HG03139 (cell line): Measurements from ENCODE around the gene TRIM2.

Source experiments
- ATAC-seq: cut with Tn5 transposase; IDR thresholded peaks from one replicate; pipeline ENCODE4 v1.9.1; 2021; ENCODE audit not compliant: unreplicated experiment

TRIM2 gene

GRCh38 chr4:153324046-153324445, 119.8 kb downstream of the TRIM2 start:
- ATAC-seq = no peak

GRCh38 chr4:153325558-153325957, 121.3 kb downstream of the TRIM2 start:
- no peak for ATAC-seq

GRCh38 chr4:153326513-153326912, 122.3 kb downstream of the TRIM2 start:
- no peak for ATAC-seq

GRCh38 chr4:153327247-153327646, 123.0 kb downstream of the TRIM2 start:
- no peak for ATAC-seq

GRCh38 chr4:153332936-153333335, 128.7 kb downstream of the TRIM2 start:
- no peak for ATAC-seq

DNA sequence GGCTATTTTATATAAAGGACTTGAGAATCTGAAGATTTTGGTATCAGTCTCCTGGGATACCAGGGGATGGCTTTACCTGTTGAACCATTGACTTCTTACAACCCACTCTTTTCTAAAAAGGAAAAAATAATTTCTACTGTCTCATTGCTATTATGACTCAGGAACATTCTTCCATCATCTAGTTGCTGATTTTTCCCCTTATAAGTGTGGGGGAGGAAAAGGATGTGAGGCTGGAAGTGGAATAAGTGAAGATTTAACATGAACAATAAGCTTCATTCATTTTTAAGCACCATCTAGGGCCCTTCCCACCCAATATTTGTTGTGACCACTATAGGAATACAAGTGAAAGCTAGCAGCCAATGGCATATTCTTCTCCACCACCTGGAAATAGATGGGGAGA, 129.6 kb downstream of the TRIM2 start:
- ATAC-seq = no peak

DNA sequence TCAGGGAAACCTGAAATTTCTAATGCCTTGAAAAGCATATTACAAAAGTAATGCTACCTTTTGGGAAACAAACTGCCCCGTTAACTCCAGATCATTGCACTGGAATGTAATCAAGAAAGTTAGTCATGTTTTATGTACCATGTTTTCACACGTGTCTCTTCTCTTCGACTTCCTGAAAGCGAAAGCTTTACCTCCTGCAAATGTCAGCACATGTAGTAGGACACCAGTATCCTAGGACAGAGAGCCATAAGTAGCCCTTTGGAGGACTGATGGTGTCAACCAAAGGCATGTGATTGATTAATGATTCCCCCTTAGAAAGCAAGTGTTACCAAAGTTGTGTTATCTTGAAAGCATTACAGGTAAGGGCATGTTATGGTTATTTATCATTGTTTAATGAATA, 131.4 kb downstream of the TRIM2 start:
- no peak for ATAC-seq

- ATAC-seq = no peak
These were observed 133.4 kb downstream of the TRIM2 start for GRCh38 chr4:153337686-153338085.

DNA sequence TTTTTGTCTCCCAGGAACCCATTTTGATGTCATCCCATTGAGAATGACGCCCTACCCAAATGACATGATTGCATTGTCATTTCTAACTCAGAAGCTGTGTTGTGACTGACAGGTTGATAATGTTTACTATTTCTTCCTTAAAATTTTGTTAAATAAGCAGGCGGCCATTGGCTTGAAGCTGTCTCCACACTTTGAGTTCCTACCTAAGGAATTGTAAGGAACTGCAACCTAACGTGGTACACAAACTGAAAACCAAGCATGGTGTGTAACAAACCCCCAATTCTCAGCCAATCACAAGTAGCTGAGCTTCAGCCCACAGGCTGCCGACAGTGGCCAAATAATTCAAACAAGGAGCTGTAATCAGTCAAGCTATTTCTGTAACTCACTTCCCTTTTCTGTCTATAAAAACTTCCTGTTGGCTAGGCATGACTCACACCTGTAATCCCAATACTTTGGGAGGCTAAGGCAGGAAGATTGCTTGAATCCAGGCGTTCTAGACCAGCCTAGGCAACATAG, 137.4 kb downstream of the TRIM2 start:
- ATAC-seq = no peak

- ATAC-seq = no peak
These were observed 138.7 kb downstream of the TRIM2 start for GRCh38 chr4:153342751-153343552.

GRCh38 chr4:153344131-153345011, 140.1 kb downstream of the TRIM2 start, which contains the start of gene MND1:
TSS of gene MND1 (plus strand) at chr4:153344688. CDS start at chr4:153344738, 50 bp downstream.
- ATAC-seq = peak; percentile 61

GRCh38 chr4:153345012-153345981, 141.1 kb downstream of the TRIM2 start:
- peak; percentile 25 for ATAC-seq

- no peak for ATAC-seq
These were observed 141.8 kb downstream of the TRIM2 start for GRCh38 chr4:153346031-153346430.

DNA sequence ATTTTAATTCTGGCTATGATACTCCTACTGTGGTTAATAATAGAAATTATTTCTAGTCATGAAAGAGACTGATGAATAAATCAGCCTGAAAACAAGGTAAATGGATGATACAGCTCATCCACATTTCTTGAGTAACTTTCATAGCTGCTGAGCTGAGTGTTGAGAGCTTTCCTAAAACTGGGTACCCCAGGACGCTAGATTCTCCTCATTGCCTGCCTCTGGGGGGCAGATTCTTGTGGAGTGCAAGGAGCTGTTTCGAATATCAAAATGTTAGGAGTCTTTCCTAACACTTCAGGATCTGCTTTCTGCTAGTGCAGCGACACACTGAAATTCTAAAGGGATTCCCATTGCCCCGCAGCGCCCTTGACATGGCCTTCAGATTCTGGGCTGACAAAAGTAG, 142.3 kb downstream of the TRIM2 start:
- ATAC-seq = no peak

- ATAC-seq = no peak
These were observed 142.9 kb downstream of the TRIM2 start for GRCh38 chr4:153347117-153347516.

GRCh38 chr4:153348006-153348405, 143.8 kb downstream of the TRIM2 start:
- ATAC-seq = no peak

DNA sequence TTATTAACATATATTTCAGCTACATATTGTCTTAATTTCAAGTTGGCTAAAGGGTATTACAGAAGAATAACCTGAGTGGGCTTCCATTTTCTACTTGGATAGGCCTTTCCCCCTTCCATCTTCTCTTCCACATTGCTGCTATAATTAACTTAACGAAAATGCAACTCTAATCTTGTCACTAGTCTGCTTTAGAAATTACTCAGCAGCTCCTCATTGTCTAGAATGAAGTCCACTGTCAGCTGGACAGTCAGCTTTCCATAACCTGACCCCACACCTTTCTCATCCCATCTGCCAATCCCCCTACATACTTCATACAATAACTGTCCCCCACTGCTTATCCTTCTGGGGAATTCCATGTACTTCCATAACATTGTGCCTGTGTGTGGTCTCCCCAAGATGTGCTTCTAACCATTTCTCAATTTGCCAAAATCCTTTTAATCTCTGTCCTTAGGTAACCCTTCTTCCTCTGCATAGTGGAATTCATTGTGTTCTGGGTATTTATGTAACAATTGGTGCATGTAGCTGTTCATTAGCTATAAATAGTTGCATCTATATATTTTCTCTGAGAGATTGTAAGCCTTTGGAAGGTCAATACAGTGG, 145.1 kb downstream of the TRIM2 start:
- no peak for ATAC-seq

GRCh38 chr4:153362184-153362583, 157.9 kb downstream of the TRIM2 start:
- ATAC-seq = no peak

GRCh38 chr4:153364061-153364460, 159.8 kb downstream of the TRIM2 start:
- no peak for ATAC-seq

DNA sequence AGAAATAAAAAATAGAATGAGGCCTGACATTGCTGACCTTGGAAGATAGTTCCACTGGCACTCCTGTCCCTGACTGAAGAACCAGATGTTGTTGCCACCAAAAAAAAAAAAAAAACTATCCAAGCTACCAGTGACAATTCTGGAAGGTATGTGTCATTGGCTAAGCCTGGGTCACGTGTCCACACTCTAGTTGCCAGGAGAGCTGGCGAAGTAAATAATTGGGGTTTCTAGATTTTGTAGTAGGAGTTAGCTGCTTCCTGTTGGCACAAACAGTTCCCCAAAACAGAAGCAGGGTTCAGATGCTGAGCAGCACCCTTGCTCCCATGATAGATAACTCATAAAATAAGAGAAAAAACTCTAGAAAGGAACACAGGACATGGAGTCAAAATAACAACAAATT, 160.8 kb downstream of the TRIM2 start:
- no peak for ATAC-seq
